Measurements from ENCODE around the gene MAML2. TPM values are rescaled to one million over a fixed set of nuclear protein-coding genes. Genes with fewer than 3 reads are reported as not detected.

Gene MAML2
- polyA plus RNA-seq, 1 of the 3 experiments (the other 2 are of a cell fraction) = 20.1 TPM

DNA sequence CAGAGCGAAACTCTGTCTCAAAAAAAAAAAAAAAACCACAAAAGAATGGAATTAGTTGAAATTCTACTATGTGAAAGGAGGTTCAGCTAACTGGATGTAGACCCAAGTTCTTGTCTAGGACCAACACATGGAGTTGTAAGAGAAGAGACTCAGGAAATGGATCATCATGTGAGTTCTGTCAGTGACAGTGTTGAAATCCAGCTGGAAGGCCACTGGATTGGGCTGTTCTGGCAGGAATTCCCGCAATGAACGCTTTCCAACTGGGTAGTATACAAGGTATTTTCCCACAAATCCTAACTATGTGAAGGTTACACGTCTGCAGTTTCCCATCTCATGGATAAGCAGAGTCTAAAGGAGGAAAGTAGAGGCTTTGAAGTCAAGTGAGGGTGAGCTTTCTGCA, 151.2 kb downstream of the MAML2 start:
- no peak for DNase-seq
- Histone ChIP-seq H3K27ac (ENCODE audit: low read depth in 2 of 2, low read length in 1 of 2) (no peak overlapping the region), H3K79me2 (ENCODE audit: insufficient read depth) (peaks cover 72% of the 10 kb centered on the region), H3K9me2 (no peaks in the 10 kb centered on the region), H3K27me3 (ENCODE audit: insufficient read depth) (no peaks in the 10 kb centered on the region), H4K20me1 (ENCODE audit: insufficient read depth) (no peaks in the 10 kb centered on the region), H3K9me3 (no peaks in the 10 kb centered on the region), H3K4me3 (ENCODE audit: low read depth in 2 of 2, low read length in 1 of 2) (no peak overlapping the region), H3K4me1 (ENCODE audit: control insufficient read depth in 1 of 2, insufficient read depth in 2 of 2, low read depth in 1 of 2, low read length in 1 of 2) (peaks cover 2 to 67% of the 10 kb centered on the region in 2 experiments), H3F3A (replicated peaks; ENCODE audit: insufficient read depth) (peaks cover 36% of the 10 kb centered on the region), H3K36me3 (replicated peaks in 1 of 2; ENCODE audit: control insufficient read depth in 1 of 2, insufficient read depth in 2 of 2, low read length in 1 of 2) (no peaks in the 10 kb centered on the region), H3K9ac (no peak overlapping the region), H3K4me2 (no peak overlapping the region), H2AFZ (ENCODE audit: low read depth) (no peak overlapping the region)
- 95% methylated on average over 4 of the region's 4 CpGs for WGBS (ENCODE audit: low lambda C conversion rate)
- TF ChIP-seq GATA2 (CRISPR knock-in tag; IDR thresholded peaks at IDR 0.05) (no peak), TEAD4 (IDR thresholded peaks at IDR 0.05; ENCODE audit: borderline replicate concordance, insufficient read depth) (no peak), MXI1 (IDR thresholded peaks at IDR 0.05; ENCODE audit: low read depth, low read length) (no peak), NRF1 (IDR thresholded peaks at IDR 0.05; ENCODE audit: low read depth, low read length) (no peak), EP300 (IDR thresholded peaks at IDR 0.05; ENCODE audit: borderline replicate concordance in 1 of 2, low read depth in 1 of 2, low read length in 1 of 2) (no peak), JUND (IDR thresholded peaks at IDR 0.05) (no peak), MEF2A (IDR thresholded peaks at IDR 0.05; ENCODE audit: borderline replicate concordance, low read depth) (no peak), RCOR1 (IDR thresholded peaks at IDR 0.05; ENCODE audit: low read length) (no peak), POLR2AphosphoS5 (IDR thresholded peaks at IDR 0.05; ENCODE audit: low read depth, low read length) (no peak)
- TF ChIP-seq, protein P1, sequence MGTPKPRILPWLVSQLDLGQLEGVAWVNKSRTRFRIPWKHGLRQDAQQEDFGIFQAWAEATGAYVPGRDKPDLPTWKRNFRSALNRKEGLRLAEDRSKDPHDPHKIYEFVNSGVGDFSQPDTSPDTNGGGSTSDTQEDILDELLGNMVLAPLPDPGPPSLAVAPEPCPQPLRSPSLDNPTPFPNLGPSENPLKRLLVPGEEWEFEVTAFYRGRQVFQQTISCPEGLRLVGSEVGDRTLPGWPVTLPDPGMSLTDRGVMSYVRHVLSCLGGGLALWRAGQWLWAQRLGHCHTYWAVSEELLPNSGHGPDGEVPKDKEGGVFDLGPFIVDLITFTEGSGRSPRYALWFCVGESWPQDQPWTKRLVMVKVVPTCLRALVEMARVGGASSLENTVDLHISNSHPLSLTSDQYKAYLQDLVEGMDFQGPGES (IDR thresholded peaks at IDR 0.05; ENCODE audit: low read depth, low read length) = no peak
- ChIA-PET POLR2A (no interaction called here), CTCF (no interaction called here)

DNA sequence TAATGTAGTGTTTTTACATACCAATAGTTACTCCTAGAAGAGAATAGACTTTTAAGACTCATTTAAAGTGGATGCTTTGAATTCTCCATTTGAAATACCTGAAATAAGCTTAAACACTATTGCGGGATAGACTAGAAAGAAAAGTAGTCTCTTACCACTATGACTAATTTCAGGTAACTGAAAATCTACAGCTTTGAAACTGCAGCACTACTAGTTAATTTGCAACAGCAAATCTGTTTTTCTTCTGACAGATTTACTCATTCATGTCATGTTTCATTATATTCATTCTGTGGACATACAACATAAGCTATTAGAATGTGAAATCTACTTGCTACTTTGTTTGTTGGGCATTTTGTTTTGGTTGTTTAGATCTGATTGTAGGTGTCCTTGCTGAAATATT, 153.6 kb downstream of the MAML2 start:
- Histone ChIP-seq H2AFZ (ENCODE audit: low read depth) (no peak overlapping the region), H3K27me3 (ENCODE audit: insufficient read depth) (no peaks in the 10 kb centered on the region), H3K9me3 (no peaks in the 10 kb centered on the region), H3K4me1 (ENCODE audit: control insufficient read depth in 1 of 2, insufficient read depth in 2 of 2, low read depth in 1 of 2, low read length in 1 of 2) (peaks cover 2 to 51% of the 10 kb centered on the region in 2 experiments), H3K36me3 (replicated peaks in 1 of 2; ENCODE audit: control insufficient read depth in 1 of 2, insufficient read depth in 2 of 2, low read length in 1 of 2) (peaks cover 0 to 3% of the 10 kb centered on the region in 2 experiments), H3K27ac (ENCODE audit: low read depth in 2 of 2, low read length in 1 of 2) (peak overlapping the region; percentile 83 to 97; a peak in 3 of 4 replicates), H3F3A (replicated peaks; ENCODE audit: insufficient read depth) (peaks cover 37% of the 10 kb centered on the region), H3K9ac (no peak overlapping the region; the same call in 1 of the 2 replicates), H3K79me2 (ENCODE audit: insufficient read depth) (peaks cover 72% of the 10 kb centered on the region), H4K20me1 (ENCODE audit: insufficient read depth) (no peaks in the 10 kb centered on the region), H3K4me2 (peak overlapping the region; percentile 54), H3K9me2 (no peaks in the 10 kb centered on the region), H3K4me3 (ENCODE audit: low read depth in 2 of 2, low read length in 1 of 2) (no peak overlapping the region)
- no peak for TF ChIP-seq RXRA (IDR thresholded peaks at IDR 0.05; ENCODE audit: borderline replicate concordance, low read depth)
- TF ChIP-seq MEF2A (IDR thresholded peaks at IDR 0.05; ENCODE audit: borderline replicate concordance, low read depth) = no peak
- 0 out of 2 replicates have a peak, but pooled peaks have one; percentile 38 for TF ChIP-seq JUND (IDR thresholded peaks at IDR 0.05)
- peak; percentile 10; the same call in 1 of the 2 replicates for TF ChIP-seq FOSL2 (IDR thresholded peaks at IDR 0.05; ENCODE audit: borderline replicate concordance, low read depth)
- peak; percentile 79 for TF ChIP-seq TCF12 (IDR thresholded peaks at IDR 0.05)
- TF ChIP-seq EP300 (IDR thresholded peaks at IDR 0.05; ENCODE audit: borderline replicate concordance in 1 of 2, low read depth in 1 of 2, low read length in 1 of 2) = peak in 1 of 2 experiments; percentile 39; a peak in 1 of 4 replicates
- TF ChIP-seq RFX5 (IDR thresholded peaks at IDR 0.05; ENCODE audit: low read length) = no peak
- TF ChIP-seq, protein P2, sequence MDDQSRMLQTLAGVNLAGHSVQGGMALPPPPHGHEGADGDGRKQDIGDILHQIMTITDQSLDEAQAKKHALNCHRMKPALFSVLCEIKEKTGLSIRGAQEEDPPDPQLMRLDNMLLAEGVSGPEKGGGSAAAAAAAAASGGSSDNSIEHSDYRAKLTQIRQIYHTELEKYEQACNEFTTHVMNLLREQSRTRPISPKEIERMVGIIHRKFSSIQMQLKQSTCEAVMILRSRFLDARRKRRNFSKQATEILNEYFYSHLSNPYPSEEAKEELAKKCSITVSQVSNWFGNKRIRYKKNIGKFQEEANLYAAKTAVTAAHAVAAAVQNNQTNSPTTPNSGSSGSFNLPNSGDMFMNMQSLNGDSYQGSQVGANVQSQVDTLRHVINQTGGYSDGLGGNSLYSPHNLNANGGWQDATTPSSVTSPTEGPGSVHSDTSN (IDR thresholded peaks at IDR 0.05) = peak; percentile 87
- POLR2A ChIA-PET = no interaction called here
- DNase-seq = no peak
- WGBS (ENCODE audit: low lambda C conversion rate) = 100% methylated on average over 1 of the region's 1 CpG
- CTCF ChIA-PET = interaction anchor here (0.6 kb wide), 1 partner anchor 52 kb away, joined by 3 read pairs; no protein-coding TSS in a partner anchor

Measured in SK-N-SH (cell line).